NCI-H774 (cell line): ENCODE measurements around the gene TTLL5.

Experiments used
- DNase-seq: peaks from one replicate; lab custom pipeline; 2025; lab: John Stamatoyannopoulos, UW

The TTLL5 gene

DNA sequence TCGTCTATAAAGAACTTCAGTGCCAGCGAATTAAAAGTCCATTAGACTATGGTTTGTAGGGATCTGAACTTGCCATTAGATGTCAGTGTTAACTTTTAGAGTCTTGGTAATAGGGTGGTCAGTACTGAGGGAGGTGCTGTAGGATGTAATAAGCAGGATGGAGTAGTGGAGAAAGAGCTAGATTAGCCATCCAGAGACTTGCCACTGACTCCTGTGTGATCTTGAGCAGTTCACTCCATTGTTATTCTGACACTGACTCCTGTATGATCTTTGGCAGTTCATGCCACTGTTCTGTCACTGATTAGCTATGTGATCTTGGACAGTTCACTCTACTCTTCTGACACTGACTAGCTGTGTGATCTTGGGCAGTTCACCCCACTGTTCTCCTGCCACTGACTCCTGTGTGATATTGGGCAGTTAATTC, 133.6 kb downstream of the TTLL5 start:
- DNase-seq, result no peak

DNA sequence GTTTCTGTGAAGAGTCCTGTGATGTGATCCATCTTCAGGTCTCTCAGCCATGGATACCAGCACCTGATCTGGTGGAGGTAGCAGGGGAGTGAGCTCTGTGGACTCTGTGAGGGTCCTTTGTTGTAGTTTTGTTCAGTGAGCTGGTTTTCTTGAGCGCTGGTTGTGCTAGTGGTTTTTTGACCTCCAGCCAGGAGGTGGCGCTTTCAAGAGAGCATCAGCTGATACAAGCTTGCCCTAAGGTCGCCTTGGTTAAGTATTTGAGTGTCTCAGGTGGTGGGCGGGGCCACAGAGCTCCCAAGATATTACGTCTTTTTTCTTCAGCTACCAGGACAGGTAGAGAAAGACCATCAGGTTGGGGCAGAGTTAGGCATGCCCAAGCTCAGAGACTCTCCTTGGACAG, 139.7 kb downstream of the TTLL5 start:
- no peak for DNase-seq

DNA sequence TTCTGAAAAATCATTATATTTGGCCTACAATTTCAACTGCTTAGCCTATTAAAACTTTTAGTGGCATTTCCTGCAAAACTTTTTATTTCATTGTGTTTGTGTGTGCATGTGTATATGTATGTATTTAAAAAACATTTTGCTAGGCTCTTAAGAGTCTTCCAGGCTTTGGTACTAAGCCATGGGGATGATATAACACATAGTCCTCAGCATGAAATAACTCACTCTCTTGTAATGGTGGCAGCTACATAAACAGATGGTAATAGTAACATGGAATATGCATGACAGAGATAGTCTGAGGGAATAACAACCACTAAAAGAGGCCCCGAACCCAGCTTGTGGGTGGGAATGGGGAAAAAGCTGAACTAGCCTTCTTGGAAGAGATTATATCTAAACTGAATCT, 141.4 kb downstream of the TTLL5 start:
- DNase-seq, result no peak

DNA sequence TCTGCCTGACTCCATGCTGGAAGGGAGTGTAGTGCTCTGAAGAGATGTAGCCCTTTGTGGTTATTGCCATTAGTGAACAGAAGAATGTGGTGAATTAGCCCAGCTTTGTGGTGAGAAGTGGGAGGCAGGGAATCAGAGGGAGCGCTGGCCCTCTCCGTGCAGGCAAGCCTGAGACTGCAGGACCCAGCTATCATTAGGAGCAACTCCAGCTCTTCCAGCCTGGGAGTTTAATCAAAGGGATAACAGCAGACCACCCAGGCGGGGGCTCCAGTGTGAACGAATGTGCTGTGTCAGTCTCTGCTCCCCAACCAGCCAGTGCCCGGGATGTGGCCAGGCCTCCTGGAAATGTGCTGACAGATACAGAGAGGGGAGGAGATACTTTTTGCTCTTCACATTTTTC, 142.7 kb downstream of the TTLL5 start:
- DNase-seq, result no peak

DNA sequence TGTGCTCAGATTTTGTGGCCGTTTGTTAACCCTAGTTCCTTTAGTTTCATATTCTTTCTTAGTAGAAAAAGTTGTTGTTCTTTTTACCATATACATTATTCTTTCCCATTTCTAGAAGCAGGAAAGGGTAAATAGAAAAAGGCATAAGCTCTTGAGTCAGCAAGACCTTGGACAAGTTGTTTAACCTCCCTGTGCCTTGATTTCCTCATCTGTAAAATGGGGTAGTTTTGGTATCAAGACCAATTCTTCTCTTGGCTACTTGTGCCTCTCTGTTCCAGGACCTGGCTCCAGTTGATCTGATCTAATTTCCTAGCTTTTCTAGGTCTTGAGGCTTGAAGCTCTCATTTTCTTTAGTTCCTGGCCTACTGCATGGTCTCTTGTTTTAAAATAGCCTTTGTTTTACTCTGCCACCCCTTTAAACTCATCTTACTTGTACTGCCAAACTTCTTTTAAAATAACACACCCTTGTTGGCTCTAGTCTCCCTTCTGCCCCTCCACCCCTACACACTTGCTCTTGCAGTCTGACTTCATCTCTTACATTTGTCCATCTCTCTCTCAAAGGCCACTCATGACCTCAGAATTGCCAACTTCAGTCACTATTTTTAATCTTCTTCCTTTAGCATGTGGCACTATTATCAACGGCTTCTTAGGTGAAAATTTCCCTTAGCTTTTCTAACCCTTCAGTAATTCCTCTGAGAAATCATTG, 143.7 kb downstream of the TTLL5 start:
- DNase-seq, result no peak

DNA sequence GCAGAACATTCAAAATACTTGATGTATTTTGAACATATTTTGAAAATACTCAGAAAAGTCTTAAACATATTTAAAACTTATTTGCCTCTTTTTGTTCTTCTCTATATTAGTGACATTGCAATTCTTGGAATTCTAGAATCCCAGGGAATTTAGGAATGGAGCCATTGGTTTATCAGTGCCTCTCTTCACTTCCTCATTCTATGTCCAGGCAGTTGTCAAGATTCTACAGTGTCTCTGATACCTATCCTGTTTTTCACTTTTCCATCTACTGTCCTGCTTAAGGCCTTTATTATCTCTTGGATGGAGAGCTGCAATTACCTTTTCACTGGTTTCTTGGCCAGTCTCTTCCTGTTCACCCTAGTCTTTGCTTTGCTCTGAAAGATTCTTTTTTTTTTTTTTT, 144.6 kb downstream of the TTLL5 start:
- no peak for DNase-seq

DNA sequence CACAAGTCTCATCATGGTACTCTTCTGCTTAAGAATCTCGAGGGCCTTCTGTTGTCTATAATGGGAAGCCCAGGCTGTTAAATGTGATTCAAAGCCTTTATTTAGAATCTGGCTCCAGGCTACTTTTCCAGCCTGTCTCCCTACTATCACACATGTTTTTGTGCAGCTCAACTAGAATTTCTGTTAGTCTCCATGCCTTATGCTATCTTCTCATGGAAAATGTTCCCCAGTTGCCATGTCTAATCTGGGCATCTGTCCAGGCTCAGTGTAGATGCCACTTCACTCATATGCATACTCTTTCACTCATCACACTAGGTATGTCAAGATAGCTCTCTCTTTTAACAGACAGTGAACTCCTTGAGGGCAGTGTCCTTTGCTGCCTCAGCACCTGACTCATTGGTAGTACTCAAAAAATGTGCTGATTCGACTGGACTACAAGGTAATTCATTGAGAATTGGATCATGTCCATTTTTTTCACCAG, 145.3 kb downstream of the TTLL5 start:
- DNase-seq, result no peak

DNA sequence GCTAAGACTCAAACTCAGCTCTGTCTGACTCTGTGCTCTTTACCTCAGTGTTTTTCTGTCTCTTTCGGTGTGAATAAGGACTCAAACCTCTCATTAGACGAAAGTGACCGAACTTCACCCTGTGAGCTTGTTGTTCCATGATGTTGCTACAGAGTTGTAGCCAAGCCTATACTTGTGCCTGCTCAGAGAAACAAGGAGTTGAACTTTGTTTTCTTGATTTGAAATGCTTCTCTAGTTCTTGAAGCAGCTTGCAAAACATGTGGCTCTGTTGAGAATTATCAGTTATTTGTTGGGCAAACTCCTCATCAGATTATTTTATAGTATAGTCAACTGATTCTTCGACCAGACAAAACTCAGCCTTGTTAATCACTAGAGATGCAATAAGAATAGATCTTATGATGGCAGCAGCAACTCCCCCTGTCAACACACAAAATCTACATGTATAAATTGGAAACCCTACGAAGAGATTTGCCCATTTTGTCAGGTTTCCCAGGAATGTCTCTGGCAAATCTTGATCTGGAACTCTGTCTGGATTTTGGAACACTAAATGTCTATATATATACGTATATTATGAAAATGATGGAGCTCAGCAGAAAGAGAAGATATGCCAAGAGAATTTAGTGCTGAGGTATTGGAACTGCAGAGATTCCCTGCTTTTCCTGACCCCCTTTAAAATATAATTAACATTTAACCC, 146.8 kb downstream of the TTLL5 start:
- no peak for DNase-seq

DNA sequence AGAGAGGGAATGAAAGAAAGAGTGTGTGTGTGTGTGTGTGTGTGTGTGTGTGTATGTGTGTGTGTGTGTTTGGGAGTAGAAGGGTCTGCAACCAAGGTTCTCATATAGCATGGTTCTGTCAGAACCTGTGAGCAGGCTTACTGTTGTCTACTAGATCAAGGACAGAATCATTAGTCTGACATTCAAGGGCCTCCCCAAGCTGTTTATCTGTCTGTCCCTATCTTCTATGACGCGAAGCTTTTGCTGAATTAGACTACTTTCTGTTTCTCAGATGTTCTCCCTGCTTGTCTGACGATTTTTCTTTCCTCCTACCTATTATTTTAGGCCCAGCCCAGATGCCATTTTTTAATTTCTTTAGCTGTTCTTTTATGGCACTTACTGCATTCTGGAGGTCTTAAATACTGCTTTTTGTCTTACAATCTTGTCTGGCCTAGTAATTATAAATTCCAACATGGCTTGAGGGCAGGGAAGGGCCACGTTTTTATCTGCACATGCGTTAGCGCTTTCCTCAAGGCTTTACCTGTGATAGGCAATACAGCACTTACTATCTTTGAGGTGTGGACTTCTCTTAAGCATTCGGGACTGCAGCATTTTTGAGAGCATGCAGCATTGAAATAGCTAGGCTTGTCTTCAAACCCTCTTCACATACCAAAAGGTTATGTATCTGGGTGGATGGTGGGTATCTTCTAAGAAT, 150.2 kb downstream of the TTLL5 start:
- DNase-seq, result no peak

DNA sequence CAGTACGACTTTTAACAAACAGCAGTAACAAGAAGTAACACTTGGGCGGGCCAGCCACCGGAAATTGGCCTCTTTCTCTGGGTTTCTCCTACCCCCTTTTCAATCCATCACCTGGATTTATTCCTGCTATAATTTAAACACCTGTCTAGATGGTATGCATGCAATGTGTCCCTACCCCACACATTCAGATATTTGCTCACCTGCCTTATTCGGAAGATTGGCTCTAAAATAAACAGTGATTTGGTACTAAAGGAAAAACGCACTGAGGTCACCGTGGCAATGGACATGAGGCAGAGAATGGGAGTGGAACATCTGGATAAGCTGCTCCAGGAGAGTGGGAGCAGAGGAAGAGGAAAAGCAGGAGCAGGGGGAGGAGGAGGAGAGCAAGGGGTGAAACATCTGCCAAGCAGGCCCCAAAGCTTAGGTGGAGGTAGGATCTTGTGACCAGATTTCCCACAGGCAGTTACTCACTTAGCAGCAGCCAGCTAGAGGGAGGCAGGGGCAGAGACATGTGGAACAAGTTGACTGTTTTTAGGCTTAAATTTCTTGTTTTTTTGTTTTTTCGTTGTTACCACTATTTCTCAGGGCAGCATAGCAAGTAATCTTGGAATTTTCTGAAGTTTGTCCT, 150.9 kb downstream of the TTLL5 start:
- peak; percentile 83 for DNase-seq

DNA sequence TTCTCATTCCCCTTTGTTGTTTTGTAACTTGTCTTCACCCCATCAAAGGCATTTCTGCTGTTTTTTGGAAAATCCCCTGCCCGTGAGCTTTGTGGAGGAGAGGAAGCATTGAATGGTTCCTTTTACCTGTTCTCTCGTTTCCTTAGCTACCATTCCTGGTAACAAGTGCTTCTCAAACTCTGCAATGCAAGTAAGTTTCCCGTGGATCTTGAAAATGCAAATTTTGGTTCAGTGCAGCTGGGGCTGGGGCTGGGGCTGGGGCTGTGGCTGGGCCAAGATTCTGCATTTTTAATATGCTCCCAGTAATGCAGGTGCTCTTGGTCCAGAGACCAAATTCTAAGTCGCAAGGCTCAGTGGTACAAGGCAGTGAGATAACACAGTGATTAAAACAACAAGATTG, 151.6 kb downstream of the TTLL5 start:
- no peak for DNase-seq

DNA sequence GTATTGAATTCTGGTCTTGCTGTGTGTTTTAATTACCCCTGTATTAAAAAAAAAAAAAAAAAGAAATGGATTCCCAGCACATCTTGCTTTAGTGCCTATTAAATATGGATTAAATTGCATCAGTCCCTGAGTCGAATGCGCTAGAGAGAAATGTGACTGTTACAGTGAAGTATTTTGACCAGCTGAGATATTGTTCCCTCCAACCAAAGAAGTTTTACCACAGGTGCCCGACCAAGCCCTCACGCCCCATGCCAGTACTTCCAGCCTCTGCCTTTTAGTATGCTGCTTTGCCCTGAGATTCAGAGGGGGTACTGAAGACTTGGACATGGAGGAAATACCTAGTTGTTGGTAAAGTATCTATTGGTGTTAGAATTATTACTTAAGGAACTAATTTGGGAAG, 159.7 kb downstream of the TTLL5 start:
- no peak for DNase-seq

DNA sequence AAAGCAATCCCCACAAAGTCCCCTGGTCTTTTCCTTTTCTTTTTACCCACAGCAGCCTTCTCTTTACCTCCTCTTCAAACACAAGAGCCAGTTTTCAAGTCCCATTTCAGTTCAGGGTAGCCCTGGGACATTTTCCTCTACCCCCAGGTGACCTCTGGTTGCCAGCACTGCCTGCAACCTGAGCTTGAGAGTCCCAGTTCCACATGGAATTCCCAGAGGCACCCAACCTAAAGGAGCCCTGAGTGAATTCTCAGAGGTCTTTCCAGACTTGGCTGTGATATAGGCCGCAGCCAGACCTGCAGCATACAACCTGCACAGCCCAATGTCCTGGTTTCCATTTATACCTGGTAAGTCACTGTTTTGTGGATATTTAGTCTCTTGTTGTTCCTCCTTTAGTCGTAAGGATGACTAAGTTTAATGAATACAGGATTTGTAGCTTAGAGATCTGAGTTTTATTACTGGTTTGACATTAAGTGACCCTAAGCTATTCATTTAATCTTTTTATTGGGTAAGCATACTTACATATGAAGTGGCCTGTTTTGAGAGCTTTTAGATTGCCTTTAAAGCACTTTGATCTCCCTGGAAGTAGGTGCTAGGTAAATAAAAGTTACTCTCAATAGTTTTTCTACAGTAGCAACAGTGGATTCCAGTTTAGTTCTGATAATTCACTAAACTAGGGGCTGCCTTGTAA, 160.9 kb downstream of the TTLL5 start:
- no peak for DNase-seq

DNA sequence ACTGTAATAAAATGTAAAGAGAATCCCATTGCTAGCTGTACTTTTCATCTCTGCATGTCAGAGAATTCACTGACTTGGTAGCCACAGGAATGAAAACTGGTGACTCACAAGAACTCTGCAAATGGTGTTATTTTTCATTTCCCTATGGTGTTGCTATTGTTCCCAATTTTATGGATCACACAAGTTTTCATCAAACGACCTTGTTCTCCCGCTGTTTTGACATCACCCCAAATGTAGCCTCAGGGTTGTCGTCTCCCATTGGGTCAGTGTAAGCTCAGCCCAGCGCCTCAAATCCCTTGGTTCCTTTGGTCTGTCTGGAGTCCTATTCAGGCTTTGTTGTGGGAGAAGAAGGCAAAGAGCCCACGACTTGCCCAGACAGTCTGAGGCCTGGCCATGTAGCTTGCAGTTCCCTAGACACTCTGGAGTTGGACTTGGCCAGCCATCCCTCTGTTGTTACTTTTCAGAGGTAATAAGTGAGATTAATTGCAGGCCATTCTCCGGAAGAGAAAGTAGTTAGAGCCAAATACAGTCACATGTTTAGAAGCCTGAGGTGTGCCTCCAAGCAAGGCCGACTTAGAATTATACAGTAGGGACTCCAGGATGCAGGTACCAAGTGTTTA, 161.6 kb downstream of the TTLL5 start:
- DNase-seq, result no peak

DNA sequence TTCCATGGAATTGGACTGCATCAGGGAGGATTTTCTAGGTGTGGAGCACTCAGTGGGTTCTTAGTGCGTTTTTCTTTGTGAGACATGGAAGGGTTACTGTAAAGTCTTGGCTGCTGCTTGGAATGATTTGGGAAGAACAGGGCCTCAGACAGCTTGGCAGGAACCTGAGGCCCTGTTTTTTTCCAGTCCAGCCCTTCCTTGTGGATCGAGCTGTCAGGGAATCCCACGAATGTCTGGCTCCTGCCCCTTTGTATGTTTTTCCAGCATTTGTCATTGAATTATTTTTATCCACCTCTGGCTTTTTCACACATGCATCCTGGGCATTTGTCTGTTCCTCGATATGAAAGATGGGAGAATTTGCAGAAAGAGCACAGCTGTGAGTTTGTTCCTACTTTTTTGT, 162.3 kb downstream of the TTLL5 start:
- no peak for DNase-seq

DNA sequence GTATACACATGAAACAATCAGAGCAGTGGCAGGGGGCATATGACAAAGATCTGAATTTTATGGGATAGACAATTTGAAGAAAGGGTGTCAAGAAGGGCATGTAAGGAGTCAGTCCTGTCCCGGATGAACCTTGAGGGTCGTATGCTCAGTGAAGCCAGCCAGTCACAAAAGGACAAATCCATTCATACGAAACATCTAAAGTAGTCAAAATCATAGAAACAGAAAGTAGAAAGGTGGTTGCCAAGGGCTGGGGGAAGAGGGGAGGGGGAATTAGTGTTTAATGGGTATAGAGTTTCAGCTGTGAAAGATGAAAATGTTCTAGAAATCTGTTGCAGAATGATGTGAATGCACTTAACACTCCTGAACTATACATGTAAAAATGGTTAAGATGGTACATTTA, 163.3 kb downstream of the TTLL5 start:
- DNase-seq, result no peak

DNA sequence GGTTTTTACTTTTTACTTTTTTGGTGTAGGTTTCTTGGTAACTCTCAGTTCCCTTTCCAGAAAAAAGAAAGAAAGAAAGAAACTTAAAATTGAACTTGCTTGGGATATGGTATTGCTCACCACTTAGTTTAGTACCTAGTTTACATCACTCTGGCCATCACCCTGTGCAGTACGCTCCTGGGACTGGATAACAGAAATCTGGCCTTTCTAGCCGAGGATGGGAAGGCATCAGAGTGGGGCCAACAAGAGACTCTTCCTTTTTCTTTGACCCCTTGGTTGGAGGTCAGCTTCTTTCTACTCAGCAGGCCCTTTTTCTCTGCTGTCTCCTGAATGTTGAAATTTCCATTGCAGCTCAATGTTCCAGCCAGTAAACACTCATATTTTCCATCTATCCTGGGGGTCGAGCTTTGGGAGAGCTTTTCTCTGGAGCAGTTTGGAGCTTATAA, 164.1 kb downstream of the TTLL5 start:
- DNase-seq, result no peak

DNA sequence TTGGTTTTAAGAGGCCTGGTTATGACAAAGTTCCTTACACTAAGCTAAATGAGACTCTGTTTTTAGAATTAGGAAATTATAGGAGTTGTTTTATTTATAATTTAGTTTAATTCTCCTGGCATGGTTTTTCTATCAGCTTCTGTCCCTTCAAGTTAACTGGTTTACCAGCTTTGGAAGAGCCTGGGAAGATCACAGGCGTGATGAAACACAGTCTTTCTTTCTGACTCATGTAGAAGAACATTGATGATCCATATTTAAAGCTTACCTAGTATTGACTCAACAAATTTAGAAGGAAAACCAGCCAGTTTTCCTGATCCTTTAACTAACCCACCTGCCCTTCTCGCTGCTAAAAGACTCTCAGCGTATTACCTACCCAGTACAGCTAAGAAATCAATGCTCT, 165.6 kb downstream of the TTLL5 start:
- no peak for DNase-seq

DNA sequence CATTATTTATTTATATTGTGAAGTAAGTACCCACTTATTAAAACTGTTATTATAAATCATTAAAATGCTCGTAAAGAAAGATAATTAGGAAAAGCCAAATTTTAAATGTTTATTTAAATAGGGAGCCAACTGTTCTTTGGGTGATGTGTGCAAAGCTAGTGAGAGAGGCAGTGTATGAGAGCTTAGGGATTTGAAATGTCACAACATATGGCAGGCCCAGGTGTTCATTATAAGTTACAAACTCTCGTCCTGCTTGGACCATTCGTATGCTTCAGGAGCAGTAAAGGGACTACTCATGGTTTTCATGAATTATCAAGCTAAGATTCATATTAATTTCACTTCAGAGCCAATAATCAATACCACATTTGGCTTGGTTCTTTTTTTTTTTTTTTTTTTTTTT, 166.3 kb downstream of the TTLL5 start:
- no peak for DNase-seq

DNA sequence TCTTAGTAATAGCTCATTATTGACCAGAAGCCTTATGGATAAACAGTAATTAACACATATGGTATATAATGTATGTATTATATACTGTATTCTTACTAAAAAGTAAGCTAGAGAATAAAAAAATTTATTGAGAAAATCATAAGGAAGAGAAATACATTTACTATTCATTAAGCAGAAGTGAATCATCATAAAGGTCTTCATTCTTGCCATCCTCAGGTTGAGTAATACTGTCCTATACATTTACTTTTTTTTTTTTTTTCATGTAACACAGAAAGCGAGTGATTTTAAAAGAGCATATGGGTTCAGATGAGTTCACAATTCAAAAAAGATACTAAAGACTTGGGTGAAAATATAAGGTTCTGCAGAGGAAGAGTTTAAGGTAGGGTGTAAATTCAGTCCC, 168.3 kb downstream of the TTLL5 start:
- no peak for DNase-seq

DNA sequence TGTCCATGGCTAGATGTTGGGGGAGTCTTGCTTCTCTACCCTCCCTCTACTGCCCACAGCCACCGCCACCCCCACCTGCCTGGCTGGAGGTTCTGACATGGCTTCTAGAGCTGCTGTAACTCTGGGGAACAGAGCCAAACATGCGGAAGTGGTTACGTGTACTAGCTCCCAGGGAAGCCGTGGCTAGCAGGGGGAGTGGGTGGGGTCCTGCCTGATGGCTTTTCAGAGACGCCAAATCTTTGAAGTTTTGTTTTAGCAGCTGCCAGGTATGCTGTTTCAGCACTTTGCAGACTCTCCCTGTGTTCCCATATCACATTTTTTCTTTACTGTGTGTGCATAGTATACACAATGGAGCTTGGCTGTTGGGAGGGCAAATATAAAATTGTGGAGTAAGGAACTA, 170.4 kb downstream of the TTLL5 start:
- peak; percentile 69 for DNase-seq

DNA sequence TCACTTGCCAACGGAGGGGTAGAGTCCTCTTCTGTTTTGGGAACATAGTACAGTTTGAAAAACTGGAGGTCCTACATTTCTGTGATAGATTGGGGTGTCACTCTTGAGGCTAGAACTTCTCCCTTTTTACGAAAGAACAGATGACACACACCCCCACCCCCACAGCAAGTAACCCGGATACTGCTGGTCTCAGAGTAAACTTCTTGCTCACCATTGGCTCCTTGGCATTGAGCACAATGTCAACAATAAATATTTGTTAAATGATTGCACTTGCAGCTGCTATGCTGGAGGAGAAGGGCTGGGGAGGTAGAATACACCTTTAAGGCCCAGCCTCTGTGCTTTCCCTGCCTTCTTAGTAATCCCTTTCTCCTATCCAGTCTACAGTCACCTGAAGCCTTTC, 170.9 kb downstream of the TTLL5 start:
- peak; percentile 59 for DNase-seq
